ENCODE measurements around the gene SH3D19.

- TF ChIP-seq EZH2phosphoT487 (IDR thresholded peaks at IDR 0.05; ENCODE audit: low read depth) (no peak), CTCF (IDR thresholded peaks at IDR 0.05; ENCODE audit: low read depth, low read length) (no peak)
Observed at GRCh38 chr4:151093203-151093602, 232.2 kb downstream of the SH3D19 start.

Measured in OCI-LY3 (cell line).